Right hindlimb (tissue), 1 donor: ENCODE data around the gene EDEM1.
"Not testable (repeated sequence)": the region's sequence is repeated elsewhere in the genome, so short reads cannot be mapped to it uniquely, and the experiment has no call there.

Source experiments
- DNase-seq: peaks from one replicate; pipeline ENCODE4 v3.0.0-alpha.2; 2018

The EDEM1 gene

DNA sequence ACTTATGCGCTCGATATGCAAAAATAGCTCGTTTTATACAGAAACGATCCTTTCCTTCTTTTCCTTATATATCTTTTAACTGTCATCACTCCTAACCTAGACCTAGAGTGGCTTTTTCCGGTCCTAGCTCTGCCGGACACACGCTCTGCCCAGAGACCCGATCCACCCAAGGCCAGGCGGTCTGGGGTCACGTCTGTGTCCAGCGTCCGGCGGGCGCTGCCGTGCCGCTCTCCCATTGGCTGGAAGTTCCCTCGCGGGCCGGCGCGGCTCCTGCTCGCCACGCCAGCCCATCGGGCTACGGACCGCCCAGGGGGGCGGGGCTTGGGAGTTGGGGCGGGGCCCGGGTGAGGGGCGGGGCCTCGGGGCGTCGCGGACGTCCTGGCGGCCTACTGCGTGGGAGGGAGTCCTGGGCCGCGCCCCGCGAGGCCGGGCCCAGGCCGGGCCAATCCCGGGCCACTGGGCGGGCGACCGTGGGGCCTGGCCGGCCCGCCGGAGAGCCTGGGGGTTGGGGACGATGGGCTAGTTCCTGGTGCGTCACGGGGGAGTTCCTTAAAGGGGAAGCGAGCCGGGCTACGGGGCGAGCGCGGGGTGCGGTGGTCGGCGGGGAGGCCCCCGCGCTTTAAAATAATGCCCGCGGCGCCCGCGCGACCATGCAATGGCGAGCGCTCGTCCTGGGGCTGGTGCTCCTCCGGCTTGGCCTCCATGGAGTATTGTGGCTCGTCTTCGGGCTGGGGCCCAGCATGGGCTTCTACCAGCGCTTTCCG is at the start of gene EDEM1:
TSS of gene EDEM1 (plus strand) at position 552 of the 764 bp plus-strand sequence. CDS start at position 651, 99 bp downstream.
- DNase-seq = peak; percentile 98

DNA sequence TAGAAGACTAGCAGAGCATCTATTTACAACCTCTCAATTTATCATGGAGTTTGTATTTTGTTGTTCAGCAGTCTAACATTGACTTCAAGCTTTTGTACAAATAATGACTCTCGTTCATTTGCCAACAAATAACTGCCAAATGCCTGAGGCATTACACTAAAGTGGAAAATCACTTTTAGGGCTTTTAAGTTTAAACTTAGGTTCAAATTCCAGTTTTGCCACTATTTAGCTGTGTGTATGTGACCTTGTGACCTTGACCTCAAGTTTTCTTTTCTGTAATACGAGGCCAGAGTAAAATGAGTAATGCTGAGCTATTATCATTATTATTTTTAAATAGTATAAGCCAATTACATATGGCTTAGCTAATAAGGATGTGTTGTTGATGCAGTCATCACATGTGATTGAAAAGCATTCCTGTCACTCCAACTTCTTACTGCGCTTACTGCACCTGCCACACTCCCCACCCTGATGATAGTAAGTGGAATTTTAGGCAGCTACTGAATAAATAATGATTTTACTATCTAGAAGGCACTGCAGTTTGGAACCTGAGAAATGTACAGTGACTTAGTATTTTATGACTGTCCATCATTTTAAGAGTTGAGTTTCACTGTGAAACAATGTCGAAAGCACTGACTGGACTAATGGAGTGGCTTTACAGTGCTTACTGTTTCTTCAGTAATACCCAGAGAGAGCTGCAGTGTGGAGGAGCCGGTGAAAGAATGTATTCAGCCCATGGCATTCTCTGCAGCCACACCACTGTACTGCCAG is 49.1 kb upstream of the EDEM1 start:
- DNase-seq = no peak

DNA sequence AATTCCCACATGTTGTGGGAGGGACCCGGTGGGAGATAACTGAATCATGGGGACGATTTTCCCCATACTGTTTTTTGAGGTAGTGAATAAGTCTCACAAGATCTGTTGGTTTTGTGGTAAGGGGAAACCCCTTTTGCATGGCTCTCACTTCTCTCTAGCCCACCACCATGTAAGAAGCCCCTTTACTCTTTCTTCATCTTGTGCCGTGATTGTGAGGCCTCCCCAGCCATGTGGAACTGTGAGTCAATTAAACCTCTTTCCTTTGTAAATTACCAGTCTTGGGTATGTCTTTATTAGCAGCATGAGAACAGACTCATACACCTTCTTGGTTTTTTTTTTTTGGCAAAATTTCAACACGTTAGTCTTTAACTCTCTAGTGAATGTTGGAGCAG is 47.3 kb upstream of the EDEM1 start:
- DNase-seq = no peak

- DNase-seq = no peak
Measured at GRCh38 chr3:5140839-5141238, 46.7 kb upstream of the EDEM1 start.

- DNase-seq = no peak
Measured at GRCh38 chr3:5141760-5142159, 45.7 kb upstream of the EDEM1 start.

DNA sequence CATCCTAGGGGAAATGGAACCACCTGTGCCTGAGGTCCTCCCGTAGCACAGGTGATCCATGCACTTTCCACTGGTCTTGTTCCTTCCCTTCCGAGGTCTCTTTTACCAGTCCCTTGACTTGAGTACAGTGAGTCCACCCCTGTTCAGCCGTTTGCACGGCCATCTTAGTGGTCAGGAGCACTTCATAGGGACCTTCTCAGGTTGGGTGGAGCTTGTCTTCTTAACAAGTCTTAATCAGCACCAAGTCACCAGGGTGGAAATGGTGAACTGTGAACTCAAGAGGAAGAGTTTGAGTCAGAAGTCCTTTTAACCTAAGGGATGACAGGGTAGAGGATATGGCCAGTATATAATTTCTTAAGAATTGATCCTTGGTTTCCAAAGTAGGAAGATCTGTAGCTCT is 44.0 kb upstream of the EDEM1 start:
- DNase-seq = no peak

GRCh38 chr3:5144316-5144994 is 43.1 kb upstream of the EDEM1 start:
- no peak for DNase-seq

- DNase-seq = no peak
Measured at GRCh38 chr3:5145120-5145519, 42.4 kb upstream of the EDEM1 start.

DNA sequence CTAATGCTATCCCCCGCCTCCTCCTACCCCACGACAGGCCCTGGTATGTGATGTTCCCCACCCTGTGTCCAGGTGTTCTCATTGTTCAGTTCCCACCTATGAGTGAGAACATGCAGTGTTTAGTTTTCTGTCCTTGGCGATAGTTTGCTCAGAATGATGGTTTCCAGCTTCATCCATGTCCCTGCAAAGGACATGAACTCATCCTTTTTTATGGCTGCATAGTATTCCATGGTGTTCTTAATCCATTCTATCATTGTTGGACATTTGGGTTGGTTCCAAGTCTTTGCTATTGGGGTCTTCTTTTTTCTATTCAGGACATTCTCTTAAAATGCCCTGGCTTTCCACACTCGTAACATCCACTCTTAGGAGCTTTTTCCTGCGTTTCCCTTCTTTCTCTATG is 40.4 kb upstream of the EDEM1 start:
- DNase-seq = not testable (repeated sequence)

DNA sequence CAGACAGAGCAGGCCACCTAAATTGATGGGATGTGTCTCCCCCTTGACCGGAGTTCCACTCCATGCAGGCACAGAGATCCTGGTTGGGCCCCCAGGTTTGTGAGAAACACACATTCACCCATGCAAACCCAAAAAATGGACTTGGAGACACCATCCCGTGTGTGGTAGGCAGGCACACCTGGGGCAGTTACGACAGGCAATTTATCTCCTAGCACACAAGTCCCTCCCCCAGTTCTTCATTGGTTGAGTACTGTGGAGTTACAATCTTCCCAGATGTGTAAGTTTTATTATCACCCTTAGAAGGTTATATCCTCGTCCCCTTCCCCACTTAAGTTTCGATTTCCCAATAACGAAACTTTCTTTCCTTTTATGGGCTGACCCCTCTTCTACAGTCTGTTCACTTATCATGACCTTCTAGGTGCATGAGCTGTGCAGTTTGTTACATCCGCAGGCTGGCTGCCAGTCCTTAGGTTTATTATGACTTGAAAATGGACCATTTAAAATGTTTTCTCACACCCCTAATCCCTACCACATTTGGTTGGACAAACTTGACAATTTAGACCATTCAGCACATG is 38.1 kb upstream of the EDEM1 start:
- no peak for DNase-seq

DNA sequence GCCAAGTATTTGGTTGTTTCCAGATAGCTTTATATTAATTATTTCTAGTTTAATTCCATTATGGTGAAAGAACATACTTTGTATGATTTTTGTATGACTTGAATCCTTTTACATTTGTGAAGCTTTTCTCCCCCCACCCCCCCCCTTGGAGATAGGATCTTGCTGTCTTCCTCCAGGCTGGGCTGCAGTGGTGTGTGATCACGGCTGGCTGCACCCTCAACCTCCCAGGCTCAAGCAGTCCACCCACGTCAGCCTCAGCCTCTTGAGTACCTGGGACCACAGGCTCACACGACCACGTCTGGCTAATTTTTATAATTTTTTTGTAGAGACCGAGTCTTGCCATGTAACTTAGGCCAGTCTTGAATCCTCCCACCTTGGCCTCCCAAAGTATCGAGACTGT is 35.9 kb upstream of the EDEM1 start:
- no peak for DNase-seq

DNA sequence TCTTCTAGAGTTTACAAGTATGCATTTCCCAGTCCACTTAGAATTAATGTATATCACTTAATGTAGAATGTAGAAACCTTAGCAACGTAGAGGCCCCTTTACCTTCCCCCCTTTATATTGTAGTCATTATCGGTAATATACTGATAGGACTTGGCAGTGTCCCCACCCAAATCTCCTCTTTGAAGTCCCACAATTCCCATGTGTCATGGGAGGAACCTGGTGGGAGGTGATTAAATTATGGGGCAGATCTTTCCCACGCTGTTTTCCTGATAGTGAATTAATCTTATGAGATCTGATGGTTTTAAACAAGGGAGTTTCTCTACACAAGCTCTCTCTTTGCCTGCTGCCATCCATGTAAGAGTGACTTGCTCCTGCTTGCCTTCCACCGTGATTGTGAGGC is 34.4 kb upstream of the EDEM1 start:
- DNase-seq = no peak

DNA sequence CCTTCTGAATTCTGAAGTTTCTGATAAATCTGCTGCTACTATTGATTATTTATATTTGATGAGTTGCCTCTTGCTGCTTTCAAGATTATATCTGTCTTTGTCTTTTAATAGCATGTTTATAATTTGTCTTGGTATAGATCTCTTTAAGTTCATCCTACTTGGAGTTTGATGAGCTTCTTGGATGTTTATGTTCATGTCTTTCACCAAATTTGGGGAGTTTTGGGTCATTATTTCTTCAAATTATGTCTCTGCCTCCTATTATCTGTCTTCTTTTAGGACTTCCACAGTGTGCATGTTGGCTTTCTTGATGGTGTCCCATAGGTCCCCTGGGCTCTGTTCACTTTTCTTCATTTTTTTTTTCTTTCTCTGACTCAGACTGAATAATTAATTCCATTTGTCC is 32.3 kb upstream of the EDEM1 start:
- DNase-seq = no peak

DNA sequence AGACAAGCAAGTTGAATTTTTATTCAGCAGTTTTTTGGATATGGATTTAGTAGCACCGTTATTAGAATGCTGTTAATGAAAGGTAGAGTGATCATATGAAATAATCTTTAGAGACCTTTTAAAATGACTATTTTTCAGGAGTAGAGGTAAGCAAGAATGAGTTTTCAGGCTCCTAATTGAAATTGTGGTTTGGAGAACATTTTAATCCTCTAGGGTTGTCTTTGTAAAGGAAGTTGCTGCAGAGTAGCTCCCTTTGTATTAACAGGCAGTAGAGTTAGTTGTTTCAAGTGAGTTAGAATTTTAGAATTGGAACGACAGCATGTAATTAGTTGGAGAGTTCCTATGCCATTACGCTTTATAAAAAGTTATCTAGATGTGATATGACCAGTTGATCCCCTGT is 27.2 kb upstream of the EDEM1 start:
- no peak for DNase-seq

DNA sequence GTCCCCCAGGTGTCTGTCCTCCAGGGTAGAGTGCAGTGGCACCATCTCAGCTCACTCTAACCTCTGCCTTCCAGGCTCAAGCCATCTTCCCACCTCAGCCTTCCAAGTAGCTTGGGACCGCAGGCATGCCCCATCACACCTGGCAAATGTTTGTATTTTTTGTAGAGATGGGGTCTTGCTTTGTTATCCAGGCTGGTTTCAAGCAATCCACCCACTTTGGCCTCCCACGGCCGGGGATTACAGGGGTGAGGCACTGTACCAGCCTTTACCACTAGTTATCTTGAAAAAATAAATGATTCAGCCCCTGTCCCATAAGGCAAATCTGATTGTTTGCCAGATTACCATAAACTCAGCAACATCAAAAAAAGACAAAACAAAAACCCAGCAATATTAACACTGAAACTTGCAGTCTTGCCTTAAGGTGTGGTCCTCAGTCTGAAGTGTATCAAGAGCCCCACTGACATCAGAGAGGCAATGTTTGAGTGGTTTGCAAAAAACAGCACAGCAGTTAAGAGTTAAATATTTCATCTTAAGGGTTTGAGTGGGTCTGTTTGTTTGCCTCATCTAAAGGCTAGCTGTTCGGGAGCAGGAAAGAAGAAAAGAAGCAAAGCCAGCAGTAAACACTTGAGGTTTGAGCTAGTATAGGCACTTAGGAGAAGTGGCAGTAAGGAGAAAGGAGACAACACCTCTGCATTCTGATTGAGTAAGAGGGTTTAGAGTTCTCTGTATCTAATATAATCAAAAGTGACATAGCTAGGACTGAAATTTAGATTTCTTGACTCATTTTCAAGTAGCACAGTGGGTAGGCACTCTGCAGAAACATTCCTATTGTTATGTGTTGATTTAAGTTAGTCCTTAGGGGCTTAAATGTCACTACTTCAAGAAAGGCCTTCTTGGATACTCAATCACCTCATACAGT is 26.3 kb upstream of the EDEM1 start:
- DNase-seq = no peak

- no peak for DNase-seq
Measured at GRCh38 chr3:5162102-5162501, 25.4 kb upstream of the EDEM1 start.

DNA sequence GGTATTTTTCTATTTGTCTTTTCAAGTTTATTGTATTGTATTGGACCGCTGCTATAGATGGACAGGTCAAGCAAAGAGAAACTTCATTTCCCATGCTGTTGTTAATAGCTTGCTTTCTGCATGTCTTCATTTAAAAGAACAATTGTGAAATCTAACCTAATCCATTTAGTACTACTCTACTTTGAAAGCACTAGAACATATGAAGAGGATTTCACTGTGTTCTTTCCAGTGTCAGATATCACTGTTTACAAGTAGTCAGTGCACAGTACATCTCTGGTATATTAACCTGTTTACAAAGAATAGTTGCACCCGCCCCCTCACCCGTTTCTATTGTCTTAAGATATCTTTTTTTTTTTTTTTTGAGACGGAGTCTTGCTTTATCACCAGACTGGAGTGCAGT is 21.8 kb upstream of the EDEM1 start:
- DNase-seq = no peak

DNA sequence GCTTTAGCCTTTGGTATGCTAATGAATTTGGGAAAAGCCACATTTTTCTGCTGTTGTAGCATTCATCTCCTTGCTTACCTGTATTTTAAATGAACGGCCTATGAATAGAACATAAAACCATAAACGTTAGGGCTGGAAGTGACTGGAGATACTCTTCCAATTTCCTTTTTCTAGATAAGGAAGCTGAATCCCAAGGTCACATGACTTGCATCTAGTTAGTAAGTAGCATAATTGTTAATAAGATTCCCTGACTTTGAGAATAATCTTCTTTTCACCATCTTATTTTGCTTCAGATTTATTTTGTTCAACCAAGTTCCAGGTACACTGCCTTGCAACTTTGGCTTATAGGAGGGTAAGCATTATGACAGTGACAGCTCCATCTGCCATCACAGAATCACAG is 20.7 kb upstream of the EDEM1 start:
- no peak for DNase-seq

DNA sequence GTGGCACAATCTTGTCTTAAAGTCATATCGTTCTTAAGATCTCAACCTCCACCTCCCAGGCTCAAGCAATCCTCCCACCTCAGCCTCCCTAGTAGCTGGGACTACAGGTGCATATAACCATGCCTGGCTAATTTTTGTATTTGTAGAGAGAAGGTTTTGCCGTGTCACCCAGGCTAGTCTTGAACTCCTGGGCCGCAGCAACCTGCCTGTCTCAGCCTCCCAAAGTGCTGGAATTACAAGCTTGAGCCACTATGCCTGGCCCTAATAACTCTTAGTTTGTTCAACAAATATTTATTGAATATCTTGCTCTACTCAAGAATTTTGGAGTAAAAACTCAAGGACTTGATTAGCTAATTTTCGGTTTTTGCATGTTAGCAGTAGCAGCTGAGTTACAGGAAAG is 19.4 kb upstream of the EDEM1 start:
- DNase-seq = no peak

- no peak for DNase-seq
Measured at GRCh38 chr3:5169807-5170206, 17.7 kb upstream of the EDEM1 start.

GRCh38 chr3:5170975-5171374 is 16.5 kb upstream of the EDEM1 start:
- no peak for DNase-seq

GRCh38 chr3:5172018-5172417 is 15.5 kb upstream of the EDEM1 start:
- DNase-seq = no peak
